ENCODE results near the gene GRHPR.

DNA sequence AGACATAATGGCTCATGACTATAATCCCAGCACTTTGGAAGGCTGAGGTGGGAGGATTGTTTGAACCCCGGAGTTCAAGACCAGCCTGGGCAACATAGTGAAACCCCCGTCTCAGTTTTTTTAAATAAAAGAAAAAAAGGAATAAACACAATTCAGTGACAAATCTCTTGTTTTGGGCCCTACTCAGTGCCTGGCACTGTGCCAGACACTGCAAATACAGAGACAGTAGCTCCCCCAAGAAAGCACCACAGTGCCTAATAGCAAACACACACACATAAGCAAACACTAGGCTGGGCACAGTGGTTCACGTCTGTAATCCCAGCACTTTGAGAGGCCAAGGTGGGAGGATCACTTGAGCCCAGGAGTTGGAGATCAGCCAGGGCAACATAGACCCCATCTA, 49.7 kb upstream of the GRHPR start:
- TF ChIP-seq, protein P1, sequence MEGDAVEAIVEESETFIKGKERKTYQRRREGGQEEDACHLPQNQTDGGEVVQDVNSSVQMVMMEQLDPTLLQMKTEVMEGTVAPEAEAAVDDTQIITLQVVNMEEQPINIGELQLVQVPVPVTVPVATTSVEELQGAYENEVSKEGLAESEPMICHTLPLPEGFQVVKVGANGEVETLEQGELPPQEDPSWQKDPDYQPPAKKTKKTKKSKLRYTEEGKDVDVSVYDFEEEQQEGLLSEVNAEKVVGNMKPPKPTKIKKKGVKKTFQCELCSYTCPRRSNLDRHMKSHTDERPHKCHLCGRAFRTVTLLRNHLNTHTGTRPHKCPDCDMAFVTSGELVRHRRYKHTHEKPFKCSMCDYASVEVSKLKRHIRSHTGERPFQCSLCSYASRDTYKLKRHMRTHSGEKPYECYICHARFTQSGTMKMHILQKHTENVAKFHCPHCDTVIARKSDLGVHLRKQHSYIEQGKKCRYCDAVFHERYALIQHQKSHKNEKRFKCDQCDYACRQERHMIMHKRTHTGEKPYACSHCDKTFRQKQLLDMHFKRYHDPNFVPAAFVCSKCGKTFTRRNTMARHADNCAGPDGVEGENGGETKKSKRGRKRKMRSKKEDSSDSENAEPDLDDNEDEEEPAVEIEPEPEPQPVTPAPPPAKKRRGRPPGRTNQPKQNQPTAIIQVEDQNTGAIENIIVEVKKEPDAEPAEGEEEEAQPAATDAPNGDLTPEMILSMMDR (IDR thresholded peaks at IDR 0.05), result no peak
- no peak for TF ChIP-seq POLR2A (IDR thresholded peaks at IDR 0.05)
